Stimulated activated CD4-positive, alpha-beta T cell treated with anti-CD3 and anti-CD28 coated beads, Interleukin-15, amount 100 ng/mL, for 1 hour (primary cell): Measurements from ENCODE around the gene PDZRN3.

ENCODE experiments used
- DNase-seq, 2 donors: peaks; one replicate each; pipeline ENCODE4 v3.0.0-alpha.2; 2020; ENCODE audit warnings: low read depth in 1 of 2, low spot score in 1 of 2

The PDZRN3 gene

DNA sequence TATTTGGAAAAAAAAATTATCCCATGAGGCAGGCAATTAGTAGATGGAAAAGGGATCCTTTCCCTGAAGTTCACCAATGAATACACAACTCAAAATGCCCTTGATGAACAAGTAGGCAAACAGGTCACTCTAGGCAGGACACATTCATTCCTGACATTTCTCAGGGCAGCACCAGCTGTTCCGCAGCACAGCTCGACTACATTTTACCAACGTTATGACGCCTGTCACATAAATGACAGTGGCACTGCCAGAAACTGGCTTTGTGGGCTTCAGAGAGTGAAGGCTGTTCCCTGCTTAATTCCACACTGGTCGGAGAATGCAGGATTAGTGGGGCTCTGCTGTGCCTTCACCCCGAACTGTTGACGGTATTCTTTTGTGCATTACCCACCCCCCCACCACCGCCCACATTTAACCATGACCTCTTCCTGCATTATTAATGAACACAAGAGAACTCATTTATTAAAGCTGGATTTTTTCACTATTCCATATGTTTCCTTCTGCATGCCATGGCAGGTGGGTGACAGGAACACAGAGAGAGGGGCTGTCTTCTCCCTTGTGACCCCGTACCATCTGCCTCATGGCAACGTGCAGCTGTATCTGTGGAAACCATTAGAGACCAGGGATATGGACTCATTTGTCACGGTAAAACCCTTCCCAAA is 197.6 kb downstream of the PDZRN3 start:
- no peak for DNase-seq

GRCh38 chr3:73426606-73427005 is 198.1 kb downstream of the PDZRN3 start:
- no peak for DNase-seq

- DNase-seq, result no peak
Observed at GRCh38 chr3:73423116-73423515, 201.6 kb downstream of the PDZRN3 start.

DNA sequence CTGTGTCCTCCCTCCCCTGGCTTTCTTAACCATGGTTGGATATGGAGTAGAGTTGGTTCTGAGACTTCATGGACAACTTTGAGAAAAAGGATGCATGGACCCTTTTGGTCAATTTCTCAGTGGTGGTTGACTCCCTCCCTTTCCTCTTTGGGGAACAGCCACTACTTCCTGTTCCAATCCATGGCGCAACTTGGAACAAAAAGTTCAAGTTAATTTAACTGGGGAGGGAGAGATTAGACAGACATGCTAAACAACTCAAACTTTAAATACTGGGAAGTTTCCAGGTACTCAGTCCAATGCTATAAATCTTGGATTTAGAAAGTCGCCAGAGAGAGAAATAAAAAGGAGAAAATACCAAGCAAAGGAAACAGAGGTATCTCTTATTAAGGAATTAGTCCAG is 202.2 kb downstream of the PDZRN3 start:
- no peak for DNase-seq

DNA sequence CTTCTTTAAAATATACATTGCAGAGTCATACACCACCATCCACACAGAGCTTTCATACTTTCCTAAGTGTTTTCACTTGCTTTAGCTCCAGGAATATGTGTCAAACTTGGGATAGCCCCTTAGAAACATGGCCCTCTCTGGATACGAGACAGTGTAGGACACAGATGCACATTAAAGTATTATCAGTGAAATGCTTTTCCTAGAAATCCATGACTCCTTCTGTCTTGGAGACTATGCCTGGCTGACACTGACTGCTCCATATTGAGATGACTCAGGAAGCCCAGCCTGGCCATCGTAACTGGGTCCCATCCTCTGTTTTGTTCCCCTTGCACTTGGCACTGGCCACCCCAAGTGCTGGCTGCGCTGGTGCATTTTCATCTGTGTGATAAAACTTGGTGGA is 204.8 kb downstream of the PDZRN3 start:
- DNase-seq, result no peak

DNA sequence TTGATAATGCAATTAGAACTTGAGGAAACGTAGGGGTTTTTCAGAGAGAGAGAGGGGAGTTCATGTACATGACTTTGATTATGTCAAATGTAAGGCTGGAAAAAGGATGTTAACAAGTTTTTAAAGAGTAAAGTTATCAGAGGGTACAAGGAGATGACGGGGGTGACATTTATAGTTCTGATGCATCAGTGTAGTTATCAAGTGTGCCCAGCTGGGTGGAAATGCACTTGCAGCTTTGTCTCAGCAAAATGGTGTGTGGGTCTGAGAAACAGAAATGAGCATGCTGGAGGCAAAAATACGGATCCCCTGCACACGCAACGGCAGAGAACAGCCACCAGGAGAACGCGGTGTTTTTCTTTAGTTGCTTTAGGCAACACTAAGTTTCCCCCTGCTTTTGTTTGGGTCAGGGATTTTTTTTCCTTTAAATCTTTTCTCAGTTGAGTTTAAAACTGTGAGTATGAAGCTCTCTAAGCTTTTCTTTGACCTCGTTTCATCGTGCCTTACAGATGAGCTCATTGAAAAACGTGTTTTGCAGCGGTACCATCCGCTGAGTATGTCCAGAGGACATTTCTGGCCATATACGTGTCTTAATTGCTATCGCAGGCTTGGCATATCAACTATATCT is 205.4 kb downstream of the PDZRN3 start:
- no peak for DNase-seq

GRCh38 chr3:73418681-73419080 is 206.1 kb downstream of the PDZRN3 start:
- DNase-seq, result no peak

DNA sequence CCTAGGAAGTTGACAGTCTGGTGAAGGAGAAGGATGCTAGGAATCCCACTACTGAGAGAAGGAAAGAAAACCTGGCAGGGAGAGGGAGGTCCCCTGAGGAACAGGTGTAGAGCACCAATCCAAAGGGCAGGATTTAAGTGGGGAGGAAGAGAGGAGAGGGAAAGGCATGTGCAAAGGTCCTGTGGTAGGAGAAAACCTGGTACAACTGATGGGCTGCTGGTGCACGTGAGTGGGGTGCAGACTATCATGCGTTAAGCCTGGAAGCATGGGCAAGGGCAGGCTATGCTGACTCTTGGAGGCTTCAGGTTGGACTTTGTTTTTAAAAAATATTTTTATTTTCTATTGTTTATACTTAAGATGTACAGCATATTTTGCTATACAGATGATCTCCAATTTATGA is 209.6 kb downstream of the PDZRN3 start:
- DNase-seq, result no peak

DNA sequence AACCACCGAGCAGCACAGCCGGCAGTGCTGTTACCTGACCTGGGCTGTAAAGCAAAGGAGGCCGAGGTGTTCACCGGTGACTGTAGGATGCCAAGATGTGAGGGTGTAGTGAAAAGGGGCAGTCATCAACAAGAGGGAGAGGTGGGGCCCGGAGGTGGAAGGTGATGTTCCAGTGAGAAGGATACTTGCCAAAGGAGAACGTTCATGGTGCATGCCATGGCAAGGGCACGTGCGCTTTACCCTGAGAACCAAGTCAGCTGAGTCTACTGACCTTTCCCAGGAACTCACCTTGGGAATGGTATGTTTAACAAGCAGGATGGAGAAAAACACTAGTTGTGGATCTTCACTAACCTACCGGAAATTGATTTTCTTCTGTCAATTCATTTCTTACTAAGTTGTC is 211.1 kb downstream of the PDZRN3 start:
- no peak for DNase-seq

DNA sequence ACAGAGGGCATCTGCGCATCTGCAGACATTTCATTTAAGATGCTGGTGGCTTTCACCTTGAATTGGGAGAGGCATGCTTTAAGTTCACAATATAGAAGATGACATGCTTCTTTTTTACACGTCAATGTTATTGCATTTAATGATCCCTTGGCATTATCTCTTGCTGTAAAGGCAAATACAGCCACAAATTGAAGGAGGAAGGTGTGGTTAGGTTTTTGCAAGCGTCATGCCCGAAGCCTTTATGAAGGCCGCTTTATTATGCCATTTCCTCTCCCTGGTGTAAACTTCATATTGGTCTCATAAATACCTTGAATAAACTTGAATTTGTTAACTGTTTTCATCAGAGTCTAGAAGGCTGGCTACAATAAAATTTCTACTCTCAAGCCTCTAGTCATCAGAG is 212.7 kb downstream of the PDZRN3 start:
- DNase-seq, result no peak

- no peak for DNase-seq
Observed at GRCh38 chr3:73411545-73411944, 213.2 kb downstream of the PDZRN3 start.

DNA sequence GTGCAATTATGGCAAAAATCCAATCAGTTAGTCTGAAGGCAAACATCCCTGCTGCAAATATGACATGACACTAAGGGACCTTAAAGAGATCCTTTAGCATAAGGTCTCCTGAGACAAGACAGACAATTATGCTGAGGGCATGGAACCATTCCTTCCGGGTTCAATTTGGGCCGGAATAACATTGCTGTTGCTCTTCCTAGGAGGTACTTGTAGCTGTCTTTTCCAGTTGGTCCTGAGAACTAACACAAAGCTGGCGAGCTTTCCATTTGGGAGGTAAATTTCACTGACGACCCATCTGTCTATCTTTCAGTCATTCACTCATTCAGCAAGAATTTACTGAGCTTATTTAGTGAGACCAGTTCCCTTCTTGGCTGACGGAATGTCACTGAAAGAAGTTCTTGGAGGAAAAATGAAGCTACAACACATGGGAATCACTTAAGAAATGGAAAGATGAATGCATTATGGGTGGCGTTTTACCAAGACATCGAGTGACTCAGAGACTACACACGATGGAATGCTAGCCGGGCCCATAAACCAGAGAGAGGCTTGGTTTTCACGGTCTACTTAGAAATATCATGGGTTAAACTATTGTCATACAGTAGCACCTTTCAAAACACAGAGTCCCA is 215.5 kb downstream of the PDZRN3 start:
- no peak for DNase-seq

DNA sequence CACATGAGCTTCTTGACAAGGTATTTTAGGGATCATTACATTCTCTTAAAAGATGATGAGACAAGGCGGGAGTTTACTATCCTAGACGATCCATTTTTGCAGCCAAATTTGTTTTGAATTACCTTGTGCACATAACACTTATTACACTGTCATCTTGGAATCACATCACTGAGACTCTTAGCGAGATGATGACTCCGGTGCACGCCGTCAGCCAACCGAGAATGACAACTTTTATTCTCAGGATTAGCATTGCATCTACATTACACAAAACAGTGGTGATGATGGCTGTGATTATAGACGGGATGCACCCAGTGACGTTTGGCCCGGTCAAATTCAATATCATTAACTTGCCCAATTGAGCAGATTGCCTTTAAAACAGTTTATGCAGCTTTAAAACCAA is 216.1 kb downstream of the PDZRN3 start:
- no peak for DNase-seq

GRCh38 chr3:73407577-73407976 is 217.2 kb downstream of the PDZRN3 start:
- no peak for DNase-seq

DNA sequence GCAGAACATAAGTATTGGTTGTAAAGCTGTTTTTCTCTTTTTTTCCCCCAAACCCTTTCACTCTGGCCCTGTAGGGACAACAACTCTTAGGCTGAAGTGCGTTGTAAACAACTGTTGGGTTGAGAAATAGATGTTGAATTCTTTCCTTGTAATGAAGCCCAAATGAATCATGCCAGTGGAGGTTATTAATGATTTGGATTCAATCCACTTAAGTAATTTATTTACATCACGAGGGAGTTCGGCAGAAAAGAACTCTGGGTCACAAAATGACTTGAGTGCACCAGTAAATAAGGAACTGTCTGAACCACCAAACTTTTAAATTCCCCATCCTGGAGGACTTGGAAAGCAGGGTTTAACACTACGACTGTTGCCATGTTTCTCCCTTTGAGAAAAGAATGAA is 218.9 kb downstream of the PDZRN3 start:
- DNase-seq, result no peak

GRCh38 chr3:73405000-73405399 is 219.7 kb downstream of the PDZRN3 start:
- DNase-seq, result no peak

GRCh38 chr3:73404435-73404834 is 220.3 kb downstream of the PDZRN3 start:
- no peak for DNase-seq

- DNase-seq, result no peak
Observed at GRCh38 chr3:73403444-73403843, 221.3 kb downstream of the PDZRN3 start.

- DNase-seq, result no peak
Observed at GRCh38 chr3:73401616-73402279, 223.0 kb downstream of the PDZRN3 start.

DNA sequence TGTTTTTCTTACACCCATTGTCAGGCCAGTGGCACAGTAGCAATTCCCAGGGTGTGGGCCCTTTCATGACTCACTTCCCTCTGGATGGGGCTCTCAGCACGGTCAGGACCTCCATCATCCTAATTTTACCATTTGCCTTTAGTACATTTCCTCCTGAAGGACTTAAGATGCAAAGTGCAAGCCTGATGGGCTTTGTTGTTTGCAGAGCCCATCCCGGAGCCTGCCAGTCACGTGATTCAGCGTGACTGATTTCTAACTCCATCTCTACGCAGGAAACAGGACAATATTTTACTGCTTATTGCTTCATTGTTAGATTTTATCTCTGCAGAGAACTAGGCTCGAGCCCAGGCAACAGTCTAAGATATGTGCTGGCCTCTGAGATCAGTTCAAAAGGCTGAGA is 223.7 kb downstream of the PDZRN3 start:
- DNase-seq, result no peak

DNA sequence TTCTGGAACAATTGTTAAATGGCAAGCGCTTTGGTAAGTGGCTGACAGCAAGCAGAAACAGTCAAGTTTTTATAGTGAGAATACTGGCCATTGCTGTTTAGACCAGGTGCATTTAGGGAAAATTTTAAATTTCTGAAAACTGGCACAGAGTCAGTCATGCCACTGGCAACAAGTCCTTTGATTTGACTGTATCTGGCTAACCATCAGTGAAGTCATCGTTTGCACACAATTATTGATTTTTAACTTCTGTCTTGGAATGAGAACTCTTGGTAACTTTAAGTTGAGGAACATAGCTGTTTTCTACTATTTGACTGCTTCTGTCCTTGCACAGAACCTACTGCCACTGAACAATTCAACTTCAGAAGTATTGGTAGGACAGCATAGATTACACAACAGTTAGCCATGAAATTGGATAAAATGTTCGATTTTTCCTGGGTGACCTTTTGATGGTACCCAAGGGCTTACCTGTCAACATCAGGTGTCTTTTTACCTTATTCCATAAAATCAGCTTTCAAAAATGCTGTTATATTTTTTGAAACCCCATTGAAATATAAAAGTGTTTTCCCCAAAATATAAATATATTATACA is 225.0 kb downstream of the PDZRN3 start:
- DNase-seq, result no peak

- no peak for DNase-seq
Observed at GRCh38 chr3:73399106-73399505, 225.6 kb downstream of the PDZRN3 start.
